Measurements from ENCODE around the gene MAGI2.

GRCh38 chr7:79337717-79338116, 115.8 kb downstream of the MAGI2 start:
- TF ChIP-seq, protein P1, sequence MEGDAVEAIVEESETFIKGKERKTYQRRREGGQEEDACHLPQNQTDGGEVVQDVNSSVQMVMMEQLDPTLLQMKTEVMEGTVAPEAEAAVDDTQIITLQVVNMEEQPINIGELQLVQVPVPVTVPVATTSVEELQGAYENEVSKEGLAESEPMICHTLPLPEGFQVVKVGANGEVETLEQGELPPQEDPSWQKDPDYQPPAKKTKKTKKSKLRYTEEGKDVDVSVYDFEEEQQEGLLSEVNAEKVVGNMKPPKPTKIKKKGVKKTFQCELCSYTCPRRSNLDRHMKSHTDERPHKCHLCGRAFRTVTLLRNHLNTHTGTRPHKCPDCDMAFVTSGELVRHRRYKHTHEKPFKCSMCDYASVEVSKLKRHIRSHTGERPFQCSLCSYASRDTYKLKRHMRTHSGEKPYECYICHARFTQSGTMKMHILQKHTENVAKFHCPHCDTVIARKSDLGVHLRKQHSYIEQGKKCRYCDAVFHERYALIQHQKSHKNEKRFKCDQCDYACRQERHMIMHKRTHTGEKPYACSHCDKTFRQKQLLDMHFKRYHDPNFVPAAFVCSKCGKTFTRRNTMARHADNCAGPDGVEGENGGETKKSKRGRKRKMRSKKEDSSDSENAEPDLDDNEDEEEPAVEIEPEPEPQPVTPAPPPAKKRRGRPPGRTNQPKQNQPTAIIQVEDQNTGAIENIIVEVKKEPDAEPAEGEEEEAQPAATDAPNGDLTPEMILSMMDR (IDR thresholded peaks at IDR 0.05; ENCODE audit: insufficient read depth, low read depth, low read length), result no peak
- TF ChIP-seq EZH2 (IDR thresholded peaks at IDR 0.05; ENCODE audit: insufficient read depth, low read length), result no peak

All from astrocyte (in vitro differentiated cells and primary cell).